Skin of body (tissue), 2 donors: ENCODE data around the gene LYRM4. TPM values are rescaled to one million over a fixed set of nuclear protein-coding genes. Genes with fewer than 3 reads are reported as not detected.

Experiments used
- DNase-seq: peaks from one replicate; lab custom pipeline; 2025; lab: John Stamatoyannopoulos, UW
- total RNA-seq: library from RNA; depleted of rRNA; stranded (reverse); fragments of >200 nt; gene quantifications from one replicate; pipeline ENCODE4 v1.2.3, GENCODE V29; 2014

Gene LYRM4
- total RNA-seq, 1 donor from 2014 or later, result 12.8 TPM

DNA sequence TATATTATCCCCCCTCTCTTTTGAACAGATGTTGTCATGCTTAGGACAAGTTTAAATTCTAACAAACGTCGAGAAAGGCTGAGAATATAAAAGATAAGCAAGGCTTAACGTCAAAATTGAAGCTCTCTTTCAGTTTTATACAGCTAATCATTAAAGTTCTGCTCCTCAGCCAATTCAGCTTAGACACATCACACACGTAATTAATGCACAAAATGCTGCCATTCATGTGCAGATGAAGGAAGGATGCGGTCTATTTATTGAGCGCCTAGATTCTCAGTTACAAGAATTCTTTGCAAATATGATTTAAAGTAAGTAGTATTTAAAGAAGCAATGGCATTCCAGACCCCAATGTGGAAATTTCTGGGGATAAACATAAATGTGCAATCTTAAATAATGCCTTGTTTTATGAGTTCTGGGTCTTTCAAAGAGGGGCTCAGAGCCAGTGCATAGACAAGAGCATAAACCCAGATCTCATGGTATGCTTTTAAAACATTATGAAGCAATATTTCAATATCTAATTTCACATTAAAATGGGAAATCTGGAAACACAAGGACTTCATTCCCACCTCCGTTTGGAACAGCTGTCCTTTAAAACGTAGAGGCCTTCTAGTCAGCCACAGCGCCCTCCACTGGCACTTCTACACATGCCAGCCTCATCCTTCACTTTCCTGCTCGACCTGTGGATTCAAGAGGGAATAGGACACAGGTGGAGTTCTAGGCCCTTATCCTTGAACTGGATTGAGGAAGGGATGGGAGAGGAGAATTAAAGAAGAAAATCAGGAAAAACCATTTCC is 85.8 kb downstream of the LYRM4 start:
- no peak for DNase-seq

DNA sequence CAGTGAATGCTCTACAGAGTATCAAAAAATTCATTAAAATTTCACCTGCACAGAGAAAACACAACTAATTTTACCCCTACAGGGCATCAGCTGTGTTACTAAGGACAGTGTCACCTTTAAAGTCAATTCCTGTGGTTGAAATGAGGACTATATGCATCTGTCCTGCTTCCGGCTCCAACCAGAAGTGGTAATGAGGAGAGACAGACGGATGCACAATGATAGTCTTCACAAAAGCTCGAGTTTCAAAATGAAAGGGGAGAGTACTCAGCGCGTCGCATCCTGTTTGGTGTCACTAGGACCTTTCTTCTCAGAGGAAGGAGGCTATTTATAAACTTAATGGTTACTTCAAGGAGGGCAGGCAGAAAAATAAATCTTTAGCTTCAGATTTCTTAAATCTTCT is 86.5 kb downstream of the LYRM4 start:
- DNase-seq, result no peak

DNA sequence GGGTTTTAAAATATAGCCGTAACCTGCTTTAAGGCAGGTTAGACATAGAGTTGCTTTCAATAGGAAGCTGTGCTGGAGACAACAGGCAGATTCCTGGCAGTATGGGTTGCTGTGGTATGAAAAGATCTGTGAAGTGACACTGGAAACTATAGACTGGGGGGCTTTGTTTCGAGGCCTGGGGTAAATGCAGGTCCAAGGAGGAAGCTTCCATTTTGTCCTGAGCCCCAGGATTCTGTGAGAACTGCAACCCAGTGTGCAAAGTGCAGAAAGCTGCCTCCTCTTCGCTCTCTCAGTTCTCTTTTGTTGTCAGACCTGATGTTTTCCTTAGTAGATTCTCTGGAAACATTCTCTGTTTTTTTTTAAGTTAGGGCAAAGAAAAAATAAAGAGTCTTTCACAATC is 86.9 kb downstream of the LYRM4 start:
- no peak for DNase-seq

DNA sequence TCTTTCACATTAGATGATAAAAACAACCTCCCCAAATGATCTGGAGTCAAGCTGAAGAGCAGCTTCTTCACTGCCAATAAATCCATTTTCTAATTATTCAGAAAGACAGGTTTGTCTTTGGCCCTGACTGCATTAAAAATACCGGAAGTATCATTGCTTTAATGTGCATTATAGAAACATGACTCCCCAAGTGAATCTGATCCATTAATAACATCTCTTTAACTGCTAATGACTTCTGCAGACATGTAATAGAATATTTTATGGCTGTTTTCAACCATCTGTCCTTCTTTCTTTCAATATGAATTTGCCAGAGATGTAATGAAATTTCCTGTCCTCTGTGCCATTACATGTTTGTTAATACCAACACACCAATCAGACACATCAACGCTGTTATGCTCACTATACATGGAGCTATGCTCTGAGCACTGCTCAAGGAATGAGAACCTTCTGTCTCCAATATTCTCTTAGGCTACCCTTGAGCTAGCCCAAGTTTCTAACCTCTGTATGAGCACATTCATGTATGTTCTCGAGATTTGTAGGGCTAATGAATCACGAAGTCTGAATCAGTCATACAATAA is 87.8 kb downstream of the LYRM4 start:
- no peak for DNase-seq

DNA sequence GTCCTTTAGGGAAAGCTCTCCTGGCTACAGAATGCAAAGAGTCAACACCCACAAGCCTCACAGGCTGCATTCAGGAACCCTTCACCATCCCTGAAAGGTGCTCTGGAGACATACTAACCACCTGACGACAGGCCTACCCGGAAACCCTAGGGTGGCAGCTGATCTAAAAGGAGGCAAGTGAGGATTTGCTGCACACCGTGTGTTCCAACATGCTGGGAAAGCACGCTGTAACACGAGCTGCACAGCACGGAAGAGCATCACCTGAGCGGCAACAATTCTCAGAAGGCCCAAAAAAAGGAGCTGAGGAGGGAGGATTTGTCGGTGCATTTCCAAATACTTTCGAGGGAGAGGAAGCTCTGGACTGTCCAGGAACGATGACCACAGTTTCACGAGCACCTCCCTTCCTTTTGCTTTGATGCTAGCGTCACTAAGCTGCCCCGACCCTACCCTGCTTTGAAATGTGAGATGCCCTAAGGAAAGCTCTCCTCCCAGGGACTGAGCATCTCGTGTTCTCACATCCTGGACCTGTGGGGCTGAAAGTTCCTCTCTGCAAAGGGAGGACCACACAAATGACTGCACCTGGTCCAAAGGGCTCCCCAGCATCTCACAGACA is 88.6 kb downstream of the LYRM4 start:
- no peak for DNase-seq

DNA sequence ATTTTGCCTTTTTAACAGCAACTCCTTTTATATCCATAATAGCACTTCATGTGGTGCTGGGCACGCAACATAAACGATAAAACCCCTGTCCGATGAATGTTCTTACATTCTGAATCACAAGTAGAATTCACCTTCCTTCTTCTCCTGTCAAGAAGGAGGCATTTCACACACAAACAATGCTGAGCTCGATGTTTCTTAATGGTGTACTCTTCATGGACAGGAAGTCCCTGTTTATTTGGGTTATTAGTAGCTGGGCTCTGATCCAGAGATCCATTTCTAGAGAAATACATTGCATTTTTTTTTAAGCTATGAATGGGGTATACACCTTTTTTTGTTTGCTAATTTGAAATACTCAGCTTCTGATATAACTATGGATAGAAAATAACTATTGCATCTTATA is 93.2 kb downstream of the LYRM4 start:
- DNase-seq, result no peak

DNA sequence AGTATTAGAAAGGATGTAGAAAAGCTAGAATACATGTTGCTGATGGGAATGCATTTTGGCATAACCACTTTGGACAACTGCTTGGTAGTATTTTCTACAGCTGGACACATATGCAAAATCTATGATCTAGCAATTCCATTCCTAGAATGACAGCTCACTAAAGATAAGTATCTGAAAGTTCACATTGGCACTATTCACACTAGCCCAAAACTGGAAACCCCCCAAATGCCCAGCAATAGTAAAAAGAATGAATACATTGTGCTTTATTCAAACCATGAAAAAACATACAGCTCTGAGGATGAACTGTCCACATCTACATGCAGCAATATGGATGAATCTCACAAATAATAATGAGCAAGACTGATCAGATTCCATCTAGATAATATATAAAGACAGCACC is 96.7 kb downstream of the LYRM4 start:
- DNase-seq, result no peak

DNA sequence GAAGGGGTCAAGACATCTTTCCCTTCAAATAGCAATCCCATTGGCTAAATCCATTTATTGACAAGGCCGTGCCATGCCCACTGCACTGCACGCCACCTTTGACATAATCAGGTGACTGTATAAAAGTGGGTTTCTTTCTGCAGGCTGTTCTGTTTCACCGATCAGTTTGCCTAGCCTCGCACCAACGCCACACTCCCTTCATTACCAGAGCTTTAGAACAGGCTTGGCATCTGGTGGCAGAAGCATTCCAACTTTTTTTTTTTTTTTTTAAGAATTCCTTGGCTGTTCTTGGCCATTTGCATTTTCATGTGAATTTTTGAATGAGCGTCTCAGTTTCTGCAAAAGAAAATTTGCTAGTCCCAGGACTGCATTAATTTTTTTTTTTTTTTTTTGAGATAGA is 97.5 kb downstream of the LYRM4 start:
- DNase-seq, result no peak

DNA sequence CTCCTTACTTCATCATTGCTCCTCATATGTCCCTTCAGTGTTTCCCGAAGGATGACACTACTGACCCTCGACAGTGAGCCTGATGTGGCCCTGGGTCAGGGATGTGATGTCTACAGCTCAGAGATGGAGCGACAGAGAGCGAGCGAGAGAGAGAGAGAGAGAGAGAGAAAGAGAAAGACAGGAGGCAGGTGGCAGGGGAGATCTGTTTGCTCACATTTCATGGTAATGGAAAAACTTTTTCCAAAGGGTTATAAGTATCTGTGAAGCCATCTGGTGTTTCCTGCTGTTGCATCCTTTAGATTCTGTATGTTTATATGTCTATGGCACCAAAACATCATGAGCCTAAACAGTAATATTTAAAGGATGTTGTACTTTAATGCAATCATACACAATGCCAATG is 98.4 kb downstream of the LYRM4 start:
- DNase-seq, result no peak

DNA sequence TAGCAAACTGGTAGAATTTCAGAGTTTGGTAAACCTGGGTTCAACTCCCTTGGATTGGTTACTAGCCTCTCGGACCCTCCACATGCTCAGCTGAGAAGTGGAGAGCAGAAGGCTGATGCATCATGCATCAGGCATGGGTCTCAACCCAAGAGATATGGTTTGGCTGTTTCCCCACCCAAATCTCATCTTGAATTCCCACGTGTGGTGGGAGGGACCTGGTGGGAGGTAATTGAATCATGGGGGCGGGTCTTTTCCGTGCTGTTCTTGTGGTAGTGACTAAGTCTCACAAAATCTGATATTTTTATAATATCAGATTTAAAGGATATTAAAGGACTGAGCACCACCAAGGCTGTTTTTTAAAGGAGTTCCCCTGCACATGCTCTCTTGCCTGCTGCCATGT is 100.5 kb downstream of the LYRM4 start:
- DNase-seq, result no peak

DNA sequence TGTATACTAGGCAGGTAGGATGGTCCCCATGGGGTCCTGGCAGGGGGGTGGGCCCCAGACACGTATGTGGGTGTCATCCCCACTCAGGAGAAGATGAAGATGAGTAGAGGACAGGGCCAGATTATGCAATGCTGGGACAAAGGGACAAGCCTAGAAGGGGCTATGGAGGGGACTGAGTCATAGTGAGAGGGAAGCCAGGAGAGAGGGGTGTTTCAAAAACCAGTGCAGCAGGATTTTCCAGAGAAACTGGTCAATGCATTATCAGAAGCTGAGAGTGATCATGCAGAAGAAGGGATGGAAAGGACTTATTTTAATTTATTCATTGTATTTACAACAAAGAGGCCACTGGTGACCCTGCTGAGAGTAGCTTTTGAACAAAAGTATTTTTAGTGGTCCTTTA is 101.6 kb downstream of the LYRM4 start:
- DNase-seq, result no peak

DNA sequence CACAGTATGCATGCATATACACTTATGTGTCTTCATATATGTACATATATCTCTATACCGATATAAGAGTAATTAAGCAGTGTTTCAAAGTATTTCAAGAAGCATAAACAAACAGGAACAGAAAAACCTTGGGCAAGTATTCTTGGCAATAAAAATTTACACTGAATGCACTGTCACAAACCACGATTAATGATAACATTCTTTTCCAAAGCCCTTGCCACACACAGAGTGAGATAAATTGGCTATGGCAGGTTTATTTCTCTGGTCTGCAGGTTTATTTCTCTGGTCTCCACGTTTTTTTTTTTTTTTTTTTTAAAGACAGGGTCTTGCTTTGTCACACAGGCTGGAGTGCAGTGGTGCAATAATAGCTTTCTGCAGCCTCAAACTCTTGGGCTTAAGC is 102.6 kb downstream of the LYRM4 start:
- DNase-seq, result no peak

DNA sequence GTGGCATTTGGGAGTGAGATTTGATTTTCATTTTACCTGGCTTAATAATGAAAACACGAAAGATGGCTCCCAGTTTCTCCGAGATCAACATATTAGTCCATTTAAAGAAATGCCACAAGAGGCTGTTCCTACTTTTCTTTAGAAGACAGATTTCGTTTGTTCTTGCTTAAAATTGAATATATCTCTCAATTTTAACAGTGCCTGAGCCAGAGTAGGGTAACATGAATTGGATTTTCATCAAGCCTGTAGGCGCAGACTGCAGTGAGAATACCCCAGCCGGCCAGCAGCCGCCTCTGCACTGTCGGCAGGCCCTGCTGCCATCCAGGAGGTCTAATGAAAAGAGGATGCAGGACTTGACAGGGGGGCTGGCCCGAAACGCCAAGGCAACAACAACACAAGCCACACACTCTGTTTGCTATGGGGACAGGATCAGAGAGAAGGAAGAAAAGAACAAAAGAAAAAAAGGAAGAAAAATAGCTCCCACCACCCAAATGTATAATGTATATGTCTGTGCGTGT is 103.1 kb downstream of the LYRM4 start:
- DNase-seq, result no peak

DNA sequence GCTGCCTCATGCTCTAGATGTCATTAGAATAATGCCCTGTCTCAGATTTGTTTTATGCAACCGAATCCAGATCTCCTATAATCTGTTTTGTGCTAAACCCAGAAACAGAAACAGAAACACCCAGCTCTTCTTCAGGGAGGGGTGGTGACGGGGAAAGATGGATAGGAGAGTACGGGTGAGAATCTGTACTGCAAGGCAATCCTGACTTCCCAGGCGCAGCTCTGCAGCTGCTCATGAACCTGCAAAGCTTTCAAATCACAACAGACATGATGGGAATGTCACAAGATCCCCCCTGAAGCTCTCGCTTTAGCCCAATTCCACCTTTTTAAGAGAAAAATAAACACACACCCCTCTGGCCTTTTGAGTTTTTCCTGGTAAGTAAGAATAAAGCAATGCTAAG is 104.1 kb downstream of the LYRM4 start:
- DNase-seq, result no peak

DNA sequence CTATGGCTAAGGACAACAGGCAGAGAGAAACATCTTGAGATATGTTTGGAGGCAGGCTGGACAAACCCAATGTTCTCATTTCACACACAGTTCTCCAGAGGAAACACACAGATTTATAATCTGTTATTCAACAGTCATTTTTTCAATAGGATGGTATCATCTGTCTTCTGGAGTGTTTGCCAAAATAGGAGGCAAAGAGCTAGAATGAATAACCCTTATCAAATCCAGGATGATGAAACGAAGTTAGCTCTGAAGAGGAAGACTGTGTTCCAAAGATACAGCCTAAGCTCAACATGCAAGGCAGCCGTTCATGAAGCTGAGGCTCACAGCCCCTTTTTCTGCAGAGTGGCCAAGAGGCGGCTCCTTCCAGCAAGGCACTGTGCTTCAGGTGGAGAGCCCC is 104.8 kb downstream of the LYRM4 start:
- no peak for DNase-seq

DNA sequence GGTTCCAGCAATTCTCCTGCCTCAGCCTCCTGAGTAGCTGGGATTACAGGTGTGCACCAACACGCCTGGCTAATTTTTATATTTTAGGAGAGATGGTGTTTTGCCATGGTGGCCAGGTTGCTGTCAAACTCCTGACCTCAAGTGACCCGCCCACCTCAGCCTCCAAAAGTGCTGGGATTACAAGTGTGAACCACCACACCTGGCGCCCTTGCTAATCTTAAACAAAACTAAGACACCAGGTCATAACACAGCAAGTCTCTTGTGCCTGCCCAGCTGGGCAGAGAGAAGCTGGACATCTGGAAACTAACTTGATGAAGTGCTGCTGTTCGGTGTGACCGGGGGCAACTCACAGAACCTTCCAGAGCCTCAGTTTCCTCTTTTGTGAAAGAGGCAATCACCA is 107.6 kb downstream of the LYRM4 start:
- no peak for DNase-seq

DNA sequence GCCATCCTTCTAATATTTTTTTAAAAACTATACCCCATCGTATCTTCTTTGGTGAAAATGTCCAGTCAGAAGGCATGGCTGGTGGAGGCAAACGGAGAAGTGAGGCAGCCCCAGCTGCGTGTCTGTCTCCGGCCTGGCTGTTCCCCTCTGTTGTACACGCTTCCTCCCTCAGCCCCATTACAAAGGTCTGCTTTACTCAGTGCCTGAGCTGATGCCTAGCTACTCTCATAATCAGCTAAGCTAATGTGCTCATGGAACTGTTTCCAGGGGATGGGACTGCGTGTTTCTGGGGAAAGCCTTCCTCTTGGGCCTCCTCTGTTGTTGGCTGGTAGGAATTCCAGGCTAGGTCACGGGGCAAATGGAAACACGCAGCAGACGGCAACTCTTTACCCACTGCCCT is 108.3 kb downstream of the LYRM4 start:
- no peak for DNase-seq

DNA sequence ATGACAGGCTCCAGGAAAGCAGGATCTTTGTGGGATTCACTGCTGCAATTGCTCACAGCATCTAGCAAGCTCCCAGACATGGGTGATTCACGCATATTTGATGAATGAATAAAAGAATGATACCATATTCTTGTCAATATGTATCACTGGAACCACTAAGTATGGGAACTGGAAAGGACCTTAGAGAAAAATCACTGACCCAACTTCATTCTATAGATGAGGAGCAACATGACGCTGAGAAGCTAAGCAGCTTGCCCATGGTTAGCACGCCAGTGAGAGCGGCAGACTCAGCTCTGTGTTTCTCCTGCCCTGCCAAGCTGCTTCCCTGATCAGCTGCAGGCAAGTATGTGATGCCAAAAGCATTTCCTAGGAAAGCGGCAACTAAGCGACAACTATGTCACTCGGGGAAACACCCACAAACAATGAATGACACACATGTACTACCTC is 108.8 kb downstream of the LYRM4 start:
- no peak for DNase-seq

DNA sequence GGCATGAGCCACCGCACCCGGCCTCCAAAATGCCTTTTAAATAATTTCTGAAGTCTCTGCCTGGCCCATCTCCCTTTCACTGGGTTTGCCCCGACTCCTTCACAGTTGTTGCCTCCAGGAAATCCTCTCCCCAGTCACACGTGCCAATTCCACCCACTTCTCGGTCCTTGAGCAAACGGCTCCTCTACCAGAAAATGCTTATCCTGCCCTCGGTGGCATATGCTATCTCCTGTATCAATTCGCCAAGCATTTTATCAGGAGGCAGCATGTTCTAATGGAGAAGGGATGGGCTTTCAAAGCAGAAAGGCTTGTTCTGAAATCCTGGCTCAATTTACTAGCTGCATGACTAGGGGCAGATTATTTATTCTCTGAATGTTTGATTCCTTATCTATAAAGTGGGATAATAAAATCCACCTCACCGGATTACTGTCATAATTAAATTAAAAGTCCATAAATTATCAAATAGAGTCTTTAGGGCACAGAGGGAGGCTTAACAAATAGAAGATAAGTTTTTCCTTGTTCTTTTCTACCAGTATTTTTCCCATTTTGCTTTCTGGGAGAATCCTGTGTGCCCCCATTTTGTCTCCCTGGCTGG is 109.3 kb downstream of the LYRM4 start:
- DNase-seq, result no peak

DNA sequence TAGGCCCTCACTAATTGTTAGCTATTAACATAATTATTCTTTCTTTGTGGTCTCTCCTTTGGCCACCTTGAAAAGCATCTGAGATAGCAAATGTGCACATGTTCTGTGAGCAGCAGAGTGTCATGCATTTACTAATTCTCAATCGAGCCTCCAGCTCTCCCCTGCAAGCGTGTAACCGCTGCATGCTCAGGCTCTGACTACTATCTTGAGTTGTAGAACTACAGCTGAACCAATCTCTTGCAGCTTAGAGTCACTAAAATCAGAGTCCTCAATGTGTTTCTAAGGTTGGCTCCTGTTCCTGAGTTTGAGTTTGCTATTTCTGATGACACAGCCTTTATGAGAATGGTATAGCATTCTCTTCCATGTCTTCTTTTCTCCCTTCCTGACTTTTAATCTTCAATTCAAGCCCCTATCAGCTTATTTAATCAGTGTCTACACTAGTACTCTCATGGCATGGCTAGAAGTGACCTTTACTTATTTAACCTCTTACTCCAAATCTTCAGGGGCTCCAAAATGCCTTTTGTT is 110.1 kb downstream of the LYRM4 start:
- DNase-seq, result no peak

DNA sequence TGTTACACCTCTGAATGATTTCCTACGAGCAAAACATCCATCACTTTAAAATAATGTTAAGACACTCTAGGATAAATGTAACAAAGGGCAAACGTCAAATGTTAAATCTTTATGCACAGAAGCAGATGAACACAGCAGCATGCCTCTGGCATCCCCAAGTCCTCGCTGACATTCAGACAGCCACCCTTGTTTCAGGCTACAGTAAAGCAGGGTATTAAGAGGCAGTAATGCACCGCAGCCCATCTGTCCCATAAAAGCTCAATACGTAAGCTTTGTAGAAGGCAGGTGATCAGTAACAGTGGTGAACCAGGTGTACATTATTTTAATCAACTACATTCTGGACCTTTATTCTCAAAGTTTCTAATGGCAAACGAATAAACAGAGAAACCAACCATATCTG is 110.9 kb downstream of the LYRM4 start:
- DNase-seq, result no peak

DNA sequence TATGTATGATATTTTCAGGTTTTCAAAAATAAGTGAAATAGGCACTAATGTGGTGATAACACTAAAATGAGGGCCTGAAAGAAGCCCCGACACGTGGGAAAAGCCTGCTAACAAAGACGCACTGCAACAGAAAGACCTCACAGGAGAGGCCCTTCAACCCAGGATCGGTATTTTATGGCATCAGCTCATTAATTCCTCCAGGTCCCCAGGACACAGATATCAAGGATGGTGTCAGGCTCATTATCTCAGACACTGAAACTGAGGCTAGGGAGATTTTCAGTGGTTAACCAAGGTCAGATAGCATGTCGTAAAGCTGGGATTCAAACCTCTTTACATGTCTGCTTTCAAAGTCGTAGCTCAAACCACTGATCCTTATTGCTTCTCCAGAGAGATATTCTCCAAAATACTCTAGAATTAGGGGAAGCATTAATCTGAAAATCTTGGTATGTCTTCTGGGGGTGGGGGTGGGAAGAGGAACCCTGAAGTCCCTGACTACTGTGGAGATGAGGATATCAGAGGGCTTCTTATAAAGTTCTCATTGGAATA is 111.5 kb downstream of the LYRM4 start:
- no peak for DNase-seq
